ENCODE data around the gene TPPP3.

GRCh38 chr16:67390816-67391423 is 2.4 kb downstream of the TPPP3 start:
- TF ChIP-seq CTCF (IDR thresholded peaks at IDR 0.05) (no peak), POLR2AphosphoS5 (IDR thresholded peaks at IDR 0.05; ENCODE audit: low read depth, low read length) (no peak), REST (IDR thresholded peaks at IDR 0.05; ENCODE audit: insufficient read depth in 1 of 2, low read depth in 2 of 2, low read length in 1 of 2) (no peak)
